MV-4-11 (cell line): ENCODE results near the gene GTF2H2.
"Not testable (repeated sequence)": the region's sequence is repeated elsewhere in the genome, so short reads cannot be mapped to it uniquely, and the experiment has no call there.

ENCODE experiments used
- DNase-seq: peaks from one replicate; lab custom pipeline; 2025; lab: John Stamatoyannopoulos, UW

The GTF2H2 gene

DNA sequence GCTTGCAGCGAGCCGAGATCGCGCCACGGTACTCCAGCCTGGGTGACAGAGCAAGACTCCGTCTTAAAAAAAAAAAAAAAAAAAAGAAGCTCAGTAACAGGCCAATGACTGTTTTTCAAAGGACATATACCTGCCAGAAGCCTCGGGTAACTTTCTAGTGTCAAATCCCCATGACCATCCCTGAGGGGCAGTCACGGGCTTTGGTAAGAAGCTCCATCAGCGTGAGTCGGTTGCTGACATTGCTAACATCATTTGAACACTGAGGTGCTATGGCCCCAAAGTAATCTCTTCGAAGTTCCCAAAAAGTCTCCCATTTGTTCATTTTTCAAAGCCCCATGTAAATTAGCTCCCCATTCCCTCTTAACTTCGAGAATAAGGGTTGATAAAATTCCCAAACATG is 53.9 kb downstream of the GTF2H2 start:
- no peak for DNase-seq

DNA sequence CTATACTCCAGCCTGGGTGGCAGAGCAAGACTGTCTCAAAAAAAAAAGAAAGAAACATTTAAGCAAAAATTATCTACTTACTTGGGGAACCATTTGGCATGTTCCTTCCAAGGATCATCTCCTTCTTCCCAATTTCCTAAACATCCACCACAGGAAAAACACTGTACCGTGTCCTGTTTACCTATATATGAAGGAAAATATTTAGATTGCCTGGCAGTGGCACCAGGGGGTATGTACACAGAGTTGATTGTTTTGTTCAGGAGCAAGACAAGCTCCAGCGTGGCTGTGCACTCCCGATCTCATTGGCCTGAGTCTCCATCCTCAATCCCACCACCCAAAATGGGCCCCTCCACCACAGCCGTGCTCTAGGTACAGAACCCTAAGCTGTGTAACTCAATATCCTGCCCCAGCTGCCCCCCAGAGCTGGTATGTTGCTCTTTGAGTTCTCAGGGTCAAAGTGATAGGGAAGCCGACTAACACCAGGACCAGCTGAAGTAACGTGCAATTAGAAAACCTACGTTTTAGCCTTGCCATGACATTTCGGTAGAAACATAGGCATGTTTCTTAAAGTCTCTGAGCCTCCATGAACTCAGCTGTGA is 56.2 kb downstream of the GTF2H2 start:
- no peak for DNase-seq

DNA sequence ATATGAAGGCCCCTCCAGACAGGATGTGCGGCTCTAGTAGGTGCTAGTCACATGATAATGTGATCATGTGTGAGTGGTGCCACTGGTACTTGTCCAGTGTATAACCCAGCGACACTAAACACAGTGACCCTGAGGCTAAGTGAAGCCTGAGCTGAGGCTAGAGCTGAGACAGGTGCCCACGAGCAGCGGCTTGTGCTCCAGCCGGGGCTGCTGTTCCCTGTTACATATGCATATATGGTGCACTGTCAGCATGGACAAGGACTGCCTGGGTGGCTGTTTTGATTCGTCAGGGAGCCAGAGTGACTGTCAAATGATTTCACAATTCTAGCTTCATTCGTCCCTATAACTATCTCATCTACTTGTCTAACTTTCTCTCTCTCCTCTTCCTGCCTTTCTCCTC is 60.5 kb downstream of the GTF2H2 start:
- not testable (repeated sequence) for DNase-seq
